Astrocyte (in vitro differentiated cells and primary cell): Measurements from ENCODE around the gene IZUMO3. TPM values are rescaled to one million over a fixed set of nuclear protein-coding genes. Genes with fewer than 3 reads are reported as not detected.

Source experiments
- DNase-seq: peaks from one replicate; pipeline ENCODE4 v3.0.0-alpha.2; 2010; ENCODE audit warnings: low read depth
- FAIRE-seq: peaks from 2 replicates; lab custom pipeline; 2011; peaks lifted over from hg19 to GRCh38; lab: Jason Lieb, UNC
- H2AFZ ChIP-seq: 2 replicates; pipeline ENCODE4 v1.6.0; 2012; ENCODE audit warnings: low read depth, low read length, inconsistent platforms
- H3K27ac ChIP-seq: 2 replicates; pipeline ENCODE4 v1.5.1; 2011; ENCODE audit warnings: low read depth, low read length, inconsistent platforms
- H3K27me3 ChIP-seq: 2 replicates; pipeline ENCODE4 v1.6.0; 2011; ENCODE audit warnings: low read length, inconsistent platforms; ENCODE audit not compliant: insufficient read depth
- H3K36me3 ChIP-seq: 2 replicates; pipeline ENCODE4 v1.5.1; 2011; ENCODE audit warnings: low read length, inconsistent platforms; ENCODE audit not compliant: insufficient read depth
- H3K4me1 ChIP-seq: 2 replicates; pipeline ENCODE4 v1.5.1; 2011; ENCODE audit warnings: low read length, inconsistent platforms; ENCODE audit not compliant: insufficient read depth
- H3K4me2 ChIP-seq: 2 replicates; pipeline ENCODE4 v1.6.0; 2012; ENCODE audit warnings: low read length, inconsistent platforms
- H3K4me3 ChIP-seq: 2 replicates; pipeline ENCODE4 v1.5.1; 2011; ENCODE audit warnings: low read depth, mild to moderate bottlenecking, low read length, inconsistent platforms; ENCODE audit not compliant: insufficient read depth
- H3K79me2 ChIP-seq: 2 replicates; pipeline ENCODE4 v1.6.0; 2012; ENCODE audit warnings: mild to moderate bottlenecking, low read length, inconsistent platforms; ENCODE audit not compliant: insufficient read depth
- H3K9ac ChIP-seq: 2 replicates; pipeline ENCODE4 v1.6.0; 2012; ENCODE audit warnings: mild to moderate bottlenecking, low read length, inconsistent platforms
- H3K9me3 ChIP-seq: 2 replicates; pipeline ENCODE4 v1.5.1; 2012; ENCODE audit warnings: low read depth, mild to moderate bottlenecking, low read length, inconsistent platforms; ENCODE audit not compliant: insufficient read depth
- H4K20me1 ChIP-seq: 2 replicates; pipeline ENCODE4 v1.6.0; 2012; ENCODE audit warnings: low read length, inconsistent platforms; ENCODE audit not compliant: insufficient read depth
- H3K27ac Mint-ChIP-seq: one replicate; pipeline ENCODE4 v1.8.0; 2021; ENCODE audit warnings: mild to moderate bottlenecking, mixed read lengths; ENCODE audit not compliant: unreplicated experiment
- H3K27me3 Mint-ChIP-seq: one replicate; pipeline ENCODE4 v1.8.0; 2021; ENCODE audit warnings: low read depth, mixed read lengths; ENCODE audit not compliant: unreplicated experiment
- H3K36me3 Mint-ChIP-seq: one replicate; pipeline ENCODE4 v1.8.0; 2021; ENCODE audit warnings: low read depth, mixed read lengths; ENCODE audit not compliant: unreplicated experiment
- H3K4me1 Mint-ChIP-seq: one replicate; pipeline ENCODE4 v1.8.0; 2021; ENCODE audit warnings: low read depth, mixed read lengths; ENCODE audit not compliant: unreplicated experiment
- H3K4me3 Mint-ChIP-seq: one replicate; pipeline ENCODE4 v1.8.0; 2021; ENCODE audit warnings: mild to moderate bottlenecking, moderate library complexity, mixed read lengths; ENCODE audit not compliant: unreplicated experiment
- H3K9me3 Mint-ChIP-seq: one replicate; pipeline ENCODE4 v1.8.0; 2021; ENCODE audit warnings: mild to moderate bottlenecking, mixed read lengths; ENCODE audit not compliant: unreplicated experiment
- EZH2 ChIP-seq: IDR thresholded peaks from 2 replicates; pipeline ENCODE4 v1.6.1; 2012; ENCODE audit warnings: mild to moderate bottlenecking, low read length, inconsistent platforms; ENCODE audit not compliant: insufficient read depth
- total RNA-seq: library from RNA; stranded (reverse); gene quantifications from 2 replicates; pipeline ENCODE4 v1.2.1, GENCODE V29; 2021
- TF ChIP-seq, protein P1 (sequence below): IDR thresholded peaks from 2 replicates; pipeline ENCODE4 v1.5.1; 2011; ENCODE audit warnings: low read depth, mild to moderate bottlenecking, inconsistent platforms, low read length, moderate library complexity; ENCODE audit not compliant: insufficient read depth

The IZUMO3 gene
- total RNA-seq, 1 donor from 2014 or later = not detected

DNA sequence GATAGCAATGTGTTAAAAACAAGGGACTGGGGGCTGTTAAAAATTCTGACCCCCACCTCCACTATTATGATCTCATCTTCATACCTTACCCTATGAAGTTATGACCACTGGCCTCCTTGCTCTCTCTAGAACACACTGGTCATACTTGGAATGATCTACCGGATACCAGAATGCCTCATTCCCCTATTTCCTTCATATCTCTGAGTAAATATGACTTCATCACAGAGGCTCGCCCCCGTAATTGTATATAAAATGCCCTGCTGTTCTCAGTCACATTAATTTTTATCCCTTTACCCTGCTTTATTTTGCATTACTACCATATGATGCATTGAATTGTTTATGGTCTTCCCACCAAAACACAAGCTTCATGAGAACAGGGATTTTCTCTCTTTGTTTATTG lies 29.2 kb downstream of the IZUMO3 start:
- Histone ChIP-seq H3K9ac (no peak overlapping the region), H3K36me3 (no peaks in the 10 kb centered on the region), H3K27ac (no peak overlapping the region), H3K4me1 (no peaks in the 10 kb centered on the region), H3K79me2 (no peaks in the 10 kb centered on the region), H3K4me2 (no peak overlapping the region), H4K20me1 (no peaks in the 10 kb centered on the region), H2AFZ (no peak overlapping the region), H3K27me3 (no peaks in the 10 kb centered on the region), H3K9me3 (no peaks in the 10 kb centered on the region), H3K4me3 (no peak overlapping the region)
- Mint-ChIP-seq H3K9me3 (no peaks in the 10 kb centered on the region), H3K27ac (no peak overlapping the region), H3K4me3 (no peak overlapping the region), H3K27me3 (no peaks in the 10 kb centered on the region), H3K36me3 (no peaks in the 10 kb centered on the region), H3K4me1 (no peaks in the 10 kb centered on the region)
- TF ChIP-seq EZH2 = no peak
- TF ChIP-seq, protein P1, sequence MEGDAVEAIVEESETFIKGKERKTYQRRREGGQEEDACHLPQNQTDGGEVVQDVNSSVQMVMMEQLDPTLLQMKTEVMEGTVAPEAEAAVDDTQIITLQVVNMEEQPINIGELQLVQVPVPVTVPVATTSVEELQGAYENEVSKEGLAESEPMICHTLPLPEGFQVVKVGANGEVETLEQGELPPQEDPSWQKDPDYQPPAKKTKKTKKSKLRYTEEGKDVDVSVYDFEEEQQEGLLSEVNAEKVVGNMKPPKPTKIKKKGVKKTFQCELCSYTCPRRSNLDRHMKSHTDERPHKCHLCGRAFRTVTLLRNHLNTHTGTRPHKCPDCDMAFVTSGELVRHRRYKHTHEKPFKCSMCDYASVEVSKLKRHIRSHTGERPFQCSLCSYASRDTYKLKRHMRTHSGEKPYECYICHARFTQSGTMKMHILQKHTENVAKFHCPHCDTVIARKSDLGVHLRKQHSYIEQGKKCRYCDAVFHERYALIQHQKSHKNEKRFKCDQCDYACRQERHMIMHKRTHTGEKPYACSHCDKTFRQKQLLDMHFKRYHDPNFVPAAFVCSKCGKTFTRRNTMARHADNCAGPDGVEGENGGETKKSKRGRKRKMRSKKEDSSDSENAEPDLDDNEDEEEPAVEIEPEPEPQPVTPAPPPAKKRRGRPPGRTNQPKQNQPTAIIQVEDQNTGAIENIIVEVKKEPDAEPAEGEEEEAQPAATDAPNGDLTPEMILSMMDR = no peak
- DNase-seq = no peak
- no peak for FAIRE-seq

DNA sequence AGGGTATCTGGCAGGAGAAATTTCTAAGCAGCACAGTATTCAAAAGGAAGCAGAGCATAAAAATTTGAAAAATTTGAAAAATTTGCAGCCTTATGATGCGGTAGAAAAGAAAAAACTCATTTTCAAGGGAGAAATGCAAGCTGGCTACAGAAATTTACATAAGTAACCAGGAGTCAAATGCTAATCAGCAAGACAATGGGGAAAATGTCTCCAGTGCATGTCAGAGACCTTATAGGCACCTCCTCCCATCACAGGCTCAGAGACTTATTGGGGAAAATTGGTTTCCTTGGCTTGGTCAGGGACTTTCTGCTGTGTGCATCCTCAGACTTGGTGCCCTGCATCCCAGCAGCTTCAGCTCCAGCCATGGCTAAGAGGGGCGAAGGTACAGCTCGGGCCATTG lies 35.8 kb downstream of the IZUMO3 start:
- Mint-ChIP-seq H3K4me3 (no peak overlapping the region), H3K9me3 (no peaks in the 10 kb centered on the region), H3K27me3 (no peaks in the 10 kb centered on the region), H3K36me3 (no peaks in the 10 kb centered on the region), H3K4me1 (no peaks in the 10 kb centered on the region), H3K27ac (no peak overlapping the region)
- Histone ChIP-seq H4K20me1 (no peaks in the 10 kb centered on the region), H3K27ac (no peak overlapping the region), H3K9me3 (no peaks in the 10 kb centered on the region), H2AFZ (no peak overlapping the region), H3K27me3 (no peaks in the 10 kb centered on the region), H3K4me2 (no peak overlapping the region), H3K4me1 (no peaks in the 10 kb centered on the region), H3K4me3 (no peak overlapping the region), H3K79me2 (no peaks in the 10 kb centered on the region), H3K9ac (no peak overlapping the region), H3K36me3 (no peaks in the 10 kb centered on the region)
- no peak for FAIRE-seq
- TF ChIP-seq EZH2 = no peak
- TF ChIP-seq, protein P1 = no peak
- DNase-seq = no peak

GRCh38 chr9:24504521-24504920 lies 41.2 kb downstream of the IZUMO3 start:
- Histone ChIP-seq H3K79me2 (no peaks in the 10 kb centered on the region), H3K4me3 (no peak overlapping the region), H3K36me3 (no peaks in the 10 kb centered on the region), H3K27ac (no peak overlapping the region), H2AFZ (no peak overlapping the region), H3K27me3 (no peaks in the 10 kb centered on the region), H4K20me1 (no peaks in the 10 kb centered on the region), H3K4me1 (no peaks in the 10 kb centered on the region), H3K9me3 (no peaks in the 10 kb centered on the region), H3K4me2 (no peak overlapping the region), H3K9ac (no peak overlapping the region)
- DNase-seq (no peak), FAIRE-seq (no peak)
- no peak overlapping the region for H3K27ac Mint-ChIP-seq
- no peaks in the 10 kb centered on the region for H3K9me3 Mint-ChIP-seq
- H3K4me1 Mint-ChIP-seq = no peaks in the 10 kb centered on the region
- H3K4me3 Mint-ChIP-seq = no peak overlapping the region
- H3K27me3 Mint-ChIP-seq = no peaks in the 10 kb centered on the region
- H3K36me3 Mint-ChIP-seq = no peaks in the 10 kb centered on the region
- TF ChIP-seq, protein P1 = no peak
- no peak for TF ChIP-seq EZH2
